OCI-LY3 (cell line): ENCODE measurements around the gene RORB.

Experiments used
- H2AFZ ChIP-seq: fragments of 200-600, 300-600 bp; shearing (Covaris generic); 2 replicates; pipeline ENCODE4 v1.6.0; 2014; ENCODE audit warnings: antibody characterized with exemption, low read depth, low read length
- H3K27ac ChIP-seq: fragments of 200-600, 300-600 bp; sonication (generic); 2 replicates; pipeline ENCODE4 v1.5.1; 2014; ENCODE audit warnings: mild to moderate bottlenecking, low read length, moderate library complexity, mixed read lengths
- H3K27me3 ChIP-seq: fragments of 200-600, 300-600 bp; sonication (generic); 2 replicates; pipeline ENCODE4 v1.6.1; 2014; ENCODE audit warnings: low read depth, low read length, mixed read lengths
- H3K36me3 ChIP-seq: fragments of 200-600, 300-600 bp; sonication (generic); replicated peaks from 2 replicates; pipeline ENCODE3; 2014; ENCODE audit warnings: low read depth, low read length, mixed read lengths
- H3K4me1 ChIP-seq: fragments of 300-600, 200-600 bp; sonication (generic); 2 replicates; pipeline ENCODE4 v1.6.1; 2014; ENCODE audit warnings: low read length, mixed read lengths
- H3K4me2 ChIP-seq: fragments of 200-600, 300-600 bp; sonication (generic); 2 replicates; pipeline ENCODE4 v1.6.1; 2014; ENCODE audit warnings: low read length, mixed read lengths
- H3K4me3 ChIP-seq: fragments of 300-600, 200-600 bp; sonication (generic); 2 replicates; pipeline ENCODE4 v1.5.1; 2014; ENCODE audit warnings: antibody characterized with exemption, mild to moderate bottlenecking, low read length, moderate library complexity
- H3K79me2 ChIP-seq: fragments of 300-600, 200-600 bp; shearing (Covaris generic); 2 replicates; pipeline ENCODE4 v1.6.1; 2014; ENCODE audit warnings: mild to moderate bottlenecking, low read length, mixed read lengths
- H3K9ac ChIP-seq: fragments of 300-600, 200-600 bp; shearing (Covaris generic); 2 replicates; pipeline ENCODE4 v1.6.0; 2014; ENCODE audit warnings: mild to moderate bottlenecking, low read length, moderate library complexity
- H3K9me3 ChIP-seq: fragments of 200-600, 300-600 bp; shearing (Covaris generic); 2 replicates; pipeline ENCODE4 v1.6.1; 2014; ENCODE audit warnings: low read length, mixed read lengths; ENCODE audit not compliant: insufficient read depth
- H4K20me1 ChIP-seq: fragments of 200-600, 300-600 bp; sonication (generic); 2 replicates; pipeline ENCODE4 v1.6.1; 2016; ENCODE audit warnings: low read length, mixed read lengths; ENCODE audit not compliant: insufficient read depth
- CTCF ChIP-seq: fragments of 200-600, 300-600 bp; sonication (generic); IDR thresholded peaks from 2 replicates; pipeline ENCODE4 v1.5.1; 2014; ENCODE audit warnings: antibody characterized with exemption, low read length, low read depth
- EZH2phosphoT487 ChIP-seq: fragments of 200-600 bp; shearing (Covaris generic); IDR thresholded peaks from 2 replicates; pipeline ENCODE4 v1.6.1; 2018; ENCODE audit warnings: antibody characterized with exemption, mixed run types, low read depth

Gene RORB

GRCh38 chr9:74521009-74521408 lies 23.9 kb downstream of the RORB start:
- H3K9me3 ChIP-seq: no peaks in the 10 kb centered on the region
- no peak overlapping the region for H3K9ac ChIP-seq
- H3K27ac ChIP-seq: no peak overlapping the region
- H3K79me2 ChIP-seq: no peaks in the 10 kb centered on the region
- TF ChIP-seq EZH2phosphoT487: no peak
- no peak for TF ChIP-seq CTCF
- H4K20me1 ChIP-seq: no peaks in the 10 kb centered on the region
- no peak overlapping the region for H2AFZ ChIP-seq
- no peak overlapping the region for H3K4me2 ChIP-seq
- H3K4me1 ChIP-seq: no peaks in the 10 kb centered on the region
- H3K4me3 ChIP-seq: no peak overlapping the region
- H3K36me3 ChIP-seq: no peaks in the 10 kb centered on the region
- H3K27me3 ChIP-seq: no peaks in the 10 kb centered on the region

- no peaks in the 10 kb centered on the region for H4K20me1 ChIP-seq
- H3K79me2 ChIP-seq: no peaks in the 10 kb centered on the region
- TF ChIP-seq CTCF (no peak), EZH2phosphoT487 (no peak)
Measured at GRCh38 chr9:74524289-74524688, 27.2 kb downstream of the RORB start.

GRCh38 chr9:74526215-74526614 lies 29.1 kb downstream of the RORB start:
- Histone ChIP-seq H3K9ac (no peak overlapping the region), H3K27ac (no peak overlapping the region), H3K27me3 (no peaks in the 10 kb centered on the region), H4K20me1 (no peaks in the 10 kb centered on the region), H3K4me2 (0 out of 2 replicates have a peak overlapping the region, but pooled peaks have one; percentile 10), H2AFZ (peak overlapping the region; percentile 23; the same call in 1 of the 2 replicates), H3K4me3 (no peak overlapping the region), H3K36me3 (no peaks in the 10 kb centered on the region), H3K79me2 (no peaks in the 10 kb centered on the region), H3K4me1 (no peaks in the 10 kb centered on the region), H3K9me3 (no peaks in the 10 kb centered on the region)
- TF ChIP-seq EZH2phosphoT487 (no peak), CTCF (no peak)

More at GRCh38 chr9:74524289-74524688, 27.2 kb downstream of the RORB start:
- H3K4me2 ChIP-seq: no peak overlapping the region
- no peak overlapping the region for H3K9ac ChIP-seq
- no peaks in the 10 kb centered on the region for H3K9me3 ChIP-seq
- no peak overlapping the region for H2AFZ ChIP-seq
- H3K36me3 ChIP-seq: no peaks in the 10 kb centered on the region
- no peaks in the 10 kb centered on the region for H3K27me3 ChIP-seq
- H3K4me1 ChIP-seq: no peaks in the 10 kb centered on the region
- H3K27ac ChIP-seq: no peak overlapping the region
- H3K4me3 ChIP-seq: no peak overlapping the region

GRCh38 chr9:74527718-74528117 lies 30.6 kb downstream of the RORB start:
- Histone ChIP-seq H3K4me3 (no peak overlapping the region), H3K4me1 (no peaks in the 10 kb centered on the region), H3K9ac (no peak overlapping the region), H3K4me2 (no peak overlapping the region), H3K9me3 (no peaks in the 10 kb centered on the region), H2AFZ (no peak overlapping the region), H3K79me2 (no peaks in the 10 kb centered on the region), H3K27ac (no peak overlapping the region), H3K36me3 (no peaks in the 10 kb centered on the region), H4K20me1 (no peaks in the 10 kb centered on the region), H3K27me3 (no peaks in the 10 kb centered on the region)
- TF ChIP-seq EZH2phosphoT487 (no peak), CTCF (no peak)
